Common myeloid progenitor, CD34-positive (primary cell): ENCODE data around the gene CCRL2.

Experiments used
- CTCF ChIA-PET: fragments of 350-600 bp; sonication (Branson Sonifier 250); formaldehyde crosslinking; loops from one replicate; lab custom pipeline; 2021; ENCODE audit warnings: antibody characterized with exemption; lab: Charles Lee
- POLR2A ChIA-PET: fragments of 350-600 bp; sonication (Branson Sonifier 250); formaldehyde crosslinking; loops from one replicate; lab custom pipeline; 2021; ENCODE audit warnings: antibody characterized with exemption; lab: Charles Lee
- DNase-seq, 3 donors: peaks; one replicate each; pipeline versions ENCODE4 v3.0.0 to v3.0.0-alpha.2; 2013
- H3K27ac ChIP-seq, 2 experiments: 1 replicate in 1 of 2; 2 replicates in 1 of 2; pipeline ENCODE4 v1.7.0; 2013; ENCODE audit warnings: inconsistent platforms in 2 of 2, low read length in 2 of 2, mild to moderate bottlenecking in 2 of 2, low read depth in 1 of 2, moderate library complexity in 1 of 2; ENCODE audit not compliant: severe bottlenecking in 2 of 2, insufficient read depth in 1 of 2, poor library complexity in 1 of 2
- H3K27me3 ChIP-seq, 5 experiments: replicated peaks in 2 of 5; 1 replicate in 3 of 5; 2 replicates in 2 of 5; pipeline versions ENCODE4 v1.6.1 to v1.7.0; 2013; ENCODE audit warnings: low read length in 4 of 5, mild to moderate bottlenecking in 2 of 5, moderate library complexity in 2 of 5, inconsistent platforms in 1 of 5; ENCODE audit not compliant: insufficient read depth in 5 of 5, control insufficient read depth in 4 of 5
- H3K36me3 ChIP-seq, 4 experiments: 1 replicate in 2 of 4; 2 replicates in 2 of 4; pipeline versions ENCODE4 v1.6.1 to v1.7.0; 2013; ENCODE audit warnings: low read length in 3 of 4, control low read depth in 1 of 4, mild to moderate bottlenecking in 1 of 4; ENCODE audit not compliant: control insufficient read depth in 4 of 4, insufficient read depth in 4 of 4
- H3K4me1 ChIP-seq, 4 experiments: 1 replicate in 3 of 4; 2 replicates in 1 of 4; pipeline versions ENCODE4 v1.6.1 to v1.7.1; 2013; ENCODE audit warnings: low read length in 3 of 4, mild to moderate bottlenecking in 3 of 4, control low read depth in 1 of 4, inconsistent platforms in 1 of 4, moderate library complexity in 1 of 4; ENCODE audit not compliant: control insufficient read depth in 4 of 4, insufficient read depth in 4 of 4; ENCODE audit errors: control extremely low read depth in 1 of 4
- H3K4me3 ChIP-seq, 7 experiments: 1 replicate in 4 of 7; 2 replicates in 3 of 7; pipeline versions ENCODE4 v1.5.1 to v1.7.0; 2013; ENCODE audit warnings: mild to moderate bottlenecking in 7 of 7, low read length in 6 of 7, moderate library complexity in 6 of 7, inconsistent platforms in 2 of 7, low read depth in 2 of 7, control low read depth in 1 of 7; ENCODE audit not compliant: insufficient read depth in 4 of 7, control insufficient read depth in 1 of 7; ENCODE audit errors: extremely low read depth in 1 of 7
- H3K9me3 ChIP-seq, 5 experiments: 1 replicate in 4 of 5; 2 replicates in 1 of 5; pipeline versions ENCODE4 v1.6.1 to v1.7.1; 2013; ENCODE audit warnings: low read length in 4 of 5, mild to moderate bottlenecking in 2 of 5, inconsistent platforms in 1 of 5, low read depth in 1 of 5, moderate library complexity in 1 of 5; ENCODE audit not compliant: control insufficient read depth in 4 of 5, insufficient read depth in 2 of 5; ENCODE audit errors: control extremely low read depth in 1 of 5
- WGBS: methylation state at CpG from one replicate; pipeline ENCODE4 v1.1.5; 2013; ENCODE audit not compliant: insufficient coverage; 5-methylcytosine and 5-hydroxymethylcytosine counted together

CCRL2 gene

DNA sequence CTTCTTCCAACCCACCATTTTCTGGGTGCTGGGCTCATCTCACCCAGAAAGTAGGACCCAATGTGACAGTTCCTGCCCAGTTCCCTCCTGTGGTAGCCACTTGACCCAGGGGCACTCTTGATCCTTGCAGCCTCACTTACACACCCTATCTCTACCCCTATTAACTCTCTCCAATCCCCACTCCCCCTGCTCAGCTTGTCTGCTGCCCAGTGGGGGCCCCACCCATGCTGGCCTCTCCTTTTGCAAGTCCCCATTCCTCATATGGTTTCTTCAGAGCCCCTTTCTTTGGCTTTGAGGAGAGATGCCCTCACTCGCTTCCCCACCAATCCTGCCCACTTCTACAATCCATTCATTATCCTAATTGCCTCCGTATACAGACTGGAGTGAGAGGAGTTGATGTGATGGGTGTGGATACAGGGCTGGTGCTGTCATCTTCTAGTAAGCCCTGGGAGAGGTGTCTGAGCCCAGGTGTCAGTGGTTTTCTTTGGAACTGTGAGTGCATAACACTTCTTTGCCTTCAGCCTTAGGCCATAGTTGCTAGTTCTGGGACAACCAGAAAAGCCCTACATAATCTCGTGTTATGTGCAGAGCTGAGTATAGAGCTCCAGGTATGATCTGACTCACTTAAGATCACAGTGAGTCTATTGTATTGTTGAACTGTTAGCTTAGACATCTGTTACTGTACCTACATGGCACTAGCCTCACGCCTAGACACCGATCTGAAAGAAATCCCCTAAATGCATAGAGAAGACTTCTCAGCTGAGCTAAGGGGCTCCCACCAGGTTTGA is 41.1 kb upstream of the CCRL2 start:
- no peak overlapping the region for H3K27ac ChIP-seq

DNA sequence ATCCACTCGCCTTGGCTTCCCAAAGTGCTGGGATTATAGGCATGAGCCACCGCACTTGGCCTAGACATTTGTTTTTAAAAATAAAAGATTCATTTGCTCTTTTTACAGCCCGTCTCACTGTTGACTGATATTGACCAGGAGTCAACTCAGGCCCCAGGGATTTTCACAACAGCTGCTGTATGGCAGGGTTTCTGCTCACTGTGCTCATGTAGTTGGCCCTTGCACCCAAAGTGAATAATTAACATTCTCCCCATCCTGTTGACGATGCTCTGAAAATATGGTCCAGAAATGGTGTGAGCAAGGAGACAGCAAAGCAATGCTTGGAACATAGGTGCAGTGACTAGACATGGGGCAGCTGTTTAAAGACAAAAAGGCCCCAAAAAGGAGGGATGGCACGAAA is 39.2 kb upstream of the CCRL2 start:
- 100% methylated on average over 5 of the region's 5 CpGs for WGBS
- Histone ChIP-seq H3K36me3 (no peaks in the 10 kb centered on the region), H3K27me3 (no peaks in the 10 kb centered on the region), H3K4me1 (peaks cover 6 to 27% (median 14%) of the 10 kb centered on the region in 4 experiments), H3K9me3 (no peaks in the 10 kb centered on the region), H3K4me3 (no peak overlapping the region), H3K27ac (no peak overlapping the region)
- ChIA-PET CTCF (interaction anchor here (0.9 to 12.3 kb wide), 14 partner anchors 10 to 309 kb away, joined by 3 to 231 read pairs (median 6); partner anchors contain the start of gene CCR2), POLR2A (no interaction called here)
- DNase-seq = no peak

More for the DNA sequence above, 41.1 kb upstream of the CCRL2 start:
- no peaks in the 10 kb centered on the region for H3K36me3 ChIP-seq
- peaks cover 3 to 41% (median 16%) of the 10 kb centered on the region in 4 experiments for H3K4me1 ChIP-seq
- no peaks in the 10 kb centered on the region for H3K27me3 ChIP-seq
- DNase-seq = no peak
- no peaks in the 10 kb centered on the region for H3K9me3 ChIP-seq
- ChIA-PET POLR2A (no interaction called here), CTCF (interaction anchor here (0.8 to 10.3 kb wide), 4 partner anchors 11 to 150 kb away, joined by 3 to 87 read pairs (median 4); no protein-coding TSS in a partner anchor)
- no peak overlapping the region for H3K4me3 ChIP-seq
- WGBS = 96% methylated on average over 3 of the region's 5 CpGs

DNA sequence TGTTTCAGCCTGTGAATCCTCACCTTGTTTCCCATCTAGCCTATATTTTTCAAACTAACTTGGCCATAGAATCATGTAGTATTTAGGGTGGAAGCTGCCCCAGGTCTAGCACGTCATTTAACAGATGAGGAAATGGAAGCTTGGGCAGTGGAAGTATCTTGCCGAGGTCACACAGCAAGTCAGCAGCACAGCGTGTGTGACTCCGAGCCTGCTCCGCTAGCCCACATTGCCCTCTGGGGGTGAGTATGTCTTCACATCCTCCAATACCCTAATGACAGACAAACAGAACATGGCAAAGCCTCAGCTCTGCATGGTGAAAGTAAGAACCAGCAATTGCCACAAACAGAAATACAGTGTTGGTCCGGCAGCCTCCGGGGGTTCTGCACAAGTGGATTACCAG is 38.5 kb upstream of the CCRL2 start:
- 43% methylated on average over 5 of the region's 7 CpGs for WGBS
- Histone ChIP-seq H3K36me3 (no peaks in the 10 kb centered on the region), H3K4me1 (peaks cover 6 to 27% (median 16%) of the 10 kb centered on the region in 4 experiments), H3K9me3 (no peaks in the 10 kb centered on the region), H3K27me3 (no peaks in the 10 kb centered on the region), H3K4me3 (no peak overlapping the region), H3K27ac (no peak overlapping the region)
- CTCF ChIA-PET = interaction anchor here (0.6 to 12.3 kb wide), 23 partner anchors 9 to 310 kb away, joined by 3 to 231 read pairs (median 6); partner anchors contain the start of genes CCR1 and CCR2
- POLR2A ChIA-PET = no interaction called here
- DNase-seq = peak; percentile 61 to 82 (median 76)

DNA sequence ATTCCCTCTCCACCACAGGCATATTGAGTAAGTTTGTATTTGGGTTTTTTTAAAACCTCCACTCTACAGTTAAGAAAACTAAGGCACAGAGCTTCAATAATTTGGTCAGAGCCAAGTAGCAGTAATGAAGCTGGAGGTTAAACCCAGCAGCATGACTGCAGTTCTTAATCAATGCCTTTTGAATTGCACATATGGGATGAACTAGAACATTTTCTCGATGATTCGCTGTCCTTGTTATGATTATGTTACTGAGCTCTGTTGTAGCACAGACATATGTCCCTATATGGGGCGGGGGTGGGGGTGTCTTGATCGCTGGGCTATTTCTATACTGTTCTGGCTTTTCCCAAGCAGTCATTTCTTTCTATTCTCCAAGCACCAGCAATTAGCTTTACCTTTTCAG is 37.9 kb upstream of the CCRL2 start:
- 100% methylated on average over 3 of the region's 4 CpGs for WGBS
- ChIA-PET CTCF (interaction anchor here (0.6 to 12.3 kb wide), 27 partner anchors 9 to 429 kb away, joined by 3 to 231 read pairs (median 6); partner anchors contain the start of genes CCR1 and CCR2), POLR2A (no interaction called here)
- Histone ChIP-seq H3K27me3 (no peaks in the 10 kb centered on the region), H3K4me3 (no peak overlapping the region), H3K36me3 (no peaks in the 10 kb centered on the region), H3K4me1 (peaks cover 8 to 31% (median 19%) of the 10 kb centered on the region in 4 experiments), H3K27ac (no peak overlapping the region), H3K9me3 (no peaks in the 10 kb centered on the region)
- no peak for DNase-seq

DNA sequence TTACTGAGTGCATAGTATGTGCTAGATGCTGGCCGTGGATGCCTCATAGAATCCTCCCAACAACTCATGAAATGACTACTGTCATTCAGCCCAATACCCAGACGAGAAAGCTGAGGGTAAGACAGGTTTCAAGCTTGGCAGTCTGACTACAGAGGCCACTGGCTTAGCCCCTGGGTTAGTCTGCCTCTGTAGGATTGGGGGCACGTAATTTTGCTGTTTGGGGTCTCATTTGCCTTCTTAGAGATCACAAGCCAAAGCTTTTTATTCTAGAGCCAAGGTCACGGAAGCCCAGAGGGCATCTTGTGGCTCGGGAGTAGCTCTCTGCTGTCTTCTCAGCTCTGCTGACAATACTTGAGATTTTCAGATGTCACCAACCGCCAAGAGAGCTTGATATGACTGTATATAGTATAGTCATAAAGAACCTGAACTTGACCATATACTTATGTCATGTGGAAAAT is 37.4 kb upstream of the CCRL2 start:
- POLR2A ChIA-PET = no interaction called here
- Histone ChIP-seq H3K4me1 (peaks cover 8 to 34% (median 22%) of the 10 kb centered on the region in 4 experiments), H3K9me3 (no peaks in the 10 kb centered on the region), H3K27ac (no peak overlapping the region), H3K36me3 (no peaks in the 10 kb centered on the region), H3K27me3 (no peaks in the 10 kb centered on the region), H3K4me3 (no peak overlapping the region)
- no peak for DNase-seq
- WGBS = 100% methylated on average over 3 of the region's 6 CpGs
- CTCF ChIA-PET = interaction anchor here (0.7 to 12.3 kb wide), 20 partner anchors 8 to 429 kb away, joined by 3 to 231 read pairs (median 6); partner anchors contain the start of genes CCR1 and CCR2

DNA sequence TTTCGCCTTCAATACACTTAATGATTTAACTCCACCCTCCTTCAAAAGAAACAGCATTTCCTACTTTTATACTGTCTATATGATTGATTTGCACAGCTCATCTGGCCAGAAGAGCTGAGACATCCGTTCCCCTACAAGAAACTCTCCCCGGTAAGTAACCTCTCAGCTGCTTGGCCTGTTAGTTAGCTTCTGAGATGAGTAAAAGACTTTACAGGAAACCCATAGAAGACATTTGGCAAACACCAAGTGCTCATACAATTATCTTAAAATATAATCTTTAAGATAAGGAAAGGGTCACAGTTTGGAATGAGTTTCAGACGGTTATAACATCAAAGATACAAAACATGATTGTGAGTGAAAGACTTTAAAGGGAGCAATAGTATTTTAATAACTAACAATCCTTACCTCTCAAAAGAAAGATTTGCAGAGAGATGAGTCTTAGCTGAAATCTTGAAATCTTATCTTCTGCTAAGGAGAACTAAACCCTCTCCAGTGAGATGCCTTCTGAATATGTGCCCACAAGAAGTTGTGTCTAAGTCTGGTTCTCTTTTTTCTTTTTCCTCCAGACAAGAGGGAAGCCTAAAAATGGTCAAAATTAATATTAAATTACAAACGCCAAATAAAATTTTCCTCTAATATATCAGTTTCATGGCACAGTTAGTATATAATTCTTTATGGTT is 36.1 kb upstream of the CCRL2 start, which contains the start of gene CCR5:
Gene CCR5 (plus strand): TSS at position 108 of the 680 bp plus-strand sequence. CDS start 1,957 bp downstream, outside the sequence.
- Histone ChIP-seq H3K9me3 (no peaks in the 10 kb centered on the region), H3K4me3 (peak within 1 kb of the TSS in 1 of 7 experiments; percentile 3), H3K36me3 (no peaks in the 10 kb centered on the region), H3K27me3 (no peaks in the 10 kb centered on the region), H3K27ac (no peak within 1 kb of the TSS), H3K4me1 (peaks cover 10 to 45% (median 28%) of the 10 kb centered on the region in 4 experiments)
- peak in 2 of 3 donors; percentile 52 to 61 for DNase-seq
- ChIA-PET CTCF (interaction anchor here (0.7 to 12.3 kb wide), 24 partner anchors 9 to 433 kb away, joined by 3 to 231 read pairs (median 5); partner anchors contain the start of genes CCR1 and CCR2), POLR2A (interaction anchor here (1.0 kb wide), 1 partner anchor 12 kb away, joined by 3 read pairs; no protein-coding TSS in a partner anchor)
- no CpG with 5 or more reads among the region's 5 CpGs for WGBS
